ENCODE results near the gene NTM. TPM values are rescaled to one million over a fixed set of nuclear protein-coding genes. Genes with fewer than 3 reads are reported as not detected.

The NTM gene
- total RNA-seq, 4 donors from 2014 or later, result 0.21 to 3.2 (median 0.84) TPM

DNA sequence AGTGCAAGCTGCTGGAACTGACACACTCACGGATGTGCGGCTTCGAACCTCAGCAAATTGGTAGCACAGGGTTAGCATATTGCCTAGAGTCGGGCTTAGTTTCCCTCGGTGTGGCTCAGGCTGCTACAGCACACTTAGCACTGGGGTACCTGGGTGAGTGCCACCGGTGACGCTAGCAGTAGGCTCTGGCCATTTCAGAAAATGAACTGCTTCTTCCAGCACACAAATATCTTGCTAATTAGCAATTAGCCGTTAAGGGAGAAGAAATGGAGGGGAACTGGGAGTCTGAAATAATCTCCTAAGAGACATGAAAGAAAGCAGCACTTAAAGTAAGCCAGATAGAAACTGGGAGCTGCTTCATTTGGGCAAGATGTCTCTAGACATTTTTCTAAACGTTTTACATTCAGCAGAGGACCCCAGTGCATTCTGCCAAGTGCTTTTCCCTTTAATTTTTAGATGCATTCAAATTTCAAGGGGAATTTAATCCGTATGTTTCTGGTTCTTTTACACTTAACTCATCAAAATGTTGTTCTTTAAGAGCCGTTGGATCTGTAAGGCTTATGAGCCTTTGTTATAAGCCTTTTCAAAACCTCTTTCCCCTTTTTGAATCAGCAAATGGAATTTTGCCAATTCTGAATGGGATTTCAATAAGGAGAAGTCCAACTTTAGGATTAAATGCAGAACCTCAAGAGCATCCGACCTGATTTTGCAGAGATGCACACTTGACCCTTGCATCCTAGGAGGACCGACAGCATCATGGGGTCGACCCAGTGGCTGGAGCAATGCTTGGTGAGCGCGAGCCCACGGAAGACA lies 708.1 kb downstream of the NTM start:
- no peak for DNase-seq
- peaks cover 0 to 12% (median 3%) of the 10 kb centered on the region in 3 donors for H3K9me3 ChIP-seq
- peaks cover 0 to 3% (median 0%) of the 10 kb centered on the region in 4 donors for H3K27me3 ChIP-seq
- H3K36me3 ChIP-seq, result no peaks in the 10 kb centered on the region
- H3K4me3 ChIP-seq, result no peak overlapping the region
- no peaks in the 10 kb centered on the region for H3K4me1 ChIP-seq
- 61 to 70% methylated on average over 11 to 15 of the region's 17 CpGs for WGBS, 2 donors
- H3K27ac ChIP-seq, result no peak overlapping the region
- intact Hi-C loops (cut with DNase I), result no loop called here
- TF ChIP-seq, protein P1, sequence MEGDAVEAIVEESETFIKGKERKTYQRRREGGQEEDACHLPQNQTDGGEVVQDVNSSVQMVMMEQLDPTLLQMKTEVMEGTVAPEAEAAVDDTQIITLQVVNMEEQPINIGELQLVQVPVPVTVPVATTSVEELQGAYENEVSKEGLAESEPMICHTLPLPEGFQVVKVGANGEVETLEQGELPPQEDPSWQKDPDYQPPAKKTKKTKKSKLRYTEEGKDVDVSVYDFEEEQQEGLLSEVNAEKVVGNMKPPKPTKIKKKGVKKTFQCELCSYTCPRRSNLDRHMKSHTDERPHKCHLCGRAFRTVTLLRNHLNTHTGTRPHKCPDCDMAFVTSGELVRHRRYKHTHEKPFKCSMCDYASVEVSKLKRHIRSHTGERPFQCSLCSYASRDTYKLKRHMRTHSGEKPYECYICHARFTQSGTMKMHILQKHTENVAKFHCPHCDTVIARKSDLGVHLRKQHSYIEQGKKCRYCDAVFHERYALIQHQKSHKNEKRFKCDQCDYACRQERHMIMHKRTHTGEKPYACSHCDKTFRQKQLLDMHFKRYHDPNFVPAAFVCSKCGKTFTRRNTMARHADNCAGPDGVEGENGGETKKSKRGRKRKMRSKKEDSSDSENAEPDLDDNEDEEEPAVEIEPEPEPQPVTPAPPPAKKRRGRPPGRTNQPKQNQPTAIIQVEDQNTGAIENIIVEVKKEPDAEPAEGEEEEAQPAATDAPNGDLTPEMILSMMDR (IDR thresholded peaks at IDR 0.05), result no peak
- TF ChIP-seq POLR2A (IDR thresholded peaks at IDR 0.05), result no peak

DNA sequence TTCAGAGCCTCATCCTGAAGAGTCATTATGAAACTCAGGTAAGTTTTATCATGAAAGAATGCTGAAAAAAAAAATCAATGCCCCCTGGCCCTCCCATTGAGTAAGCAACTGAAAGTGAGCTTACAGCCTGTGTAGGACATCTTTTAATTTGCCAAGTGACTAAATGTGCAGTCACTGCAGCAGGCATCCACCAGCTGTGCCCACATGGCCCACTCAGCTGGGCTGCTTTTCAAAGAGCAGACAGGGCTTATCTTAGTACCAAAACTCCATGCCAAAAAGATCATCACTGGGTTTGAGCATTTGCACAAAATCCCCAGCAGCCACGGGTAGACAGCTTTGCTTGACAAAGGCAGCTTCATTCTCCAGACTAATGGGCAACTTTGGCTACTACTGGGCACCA lies 709.7 kb downstream of the NTM start:
- Histone ChIP-seq H3K4me1 (no peaks in the 10 kb centered on the region), H3K36me3 (no peaks in the 10 kb centered on the region), H3K27me3 (peaks cover 0 to 3% (median 0%) of the 10 kb centered on the region in 4 donors), H3K4me3 (no peak overlapping the region), H3K9me3 (peaks cover 0 to 24% (median 7%) of the 10 kb centered on the region in 3 donors), H3K27ac (no peak overlapping the region)
- WGBS, 2 donors, result 45% methylated on average over 1 of the region's 1 CpG; no CpG with 5 or more reads in 1 of the 2 donors
- TF ChIP-seq, protein P1 (IDR thresholded peaks at IDR 0.05), result no peak
- no peak for DNase-seq
- intact Hi-C loops (cut with DNase I), result no loop called here

- Histone ChIP-seq H3K27ac (no peak overlapping the region), H3K36me3 (no peaks in the 10 kb centered on the region), H3K4me1 (no peaks in the 10 kb centered on the region), H3K27me3 (peaks cover 0 to 3% (median 0%) of the 10 kb centered on the region in 4 donors), H3K4me3 (no peak overlapping the region), H3K9me3 (peaks cover 0 to 46% (median 25%) of the 10 kb centered on the region in 3 donors)
- no peak for DNase-seq
- TF ChIP-seq, protein P1 (IDR thresholded peaks at IDR 0.05), result no peak
- TF ChIP-seq POLR2A (IDR thresholded peaks at IDR 0.05), result no peak
- intact Hi-C loops (cut with DNase I), result no loop called here
- WGBS, 2 donors, result 74 to 80% methylated on average over 5 of the region's 5 CpGs
Observed at GRCh38 chr11:132082566-132082965, 712.2 kb downstream of the NTM start.

GRCh38 chr11:132084433-132084832 lies 714.0 kb downstream of the NTM start:
- peaks cover 0 to 52% (median 28%) of the 10 kb centered on the region in 3 donors for H3K9me3 ChIP-seq
- H3K27me3 ChIP-seq, result peaks cover 0 to 3% (median 0%) of the 10 kb centered on the region in 4 donors
- DNase-seq, result no peak
- no peaks in the 10 kb centered on the region for H3K4me1 ChIP-seq
- H3K4me3 ChIP-seq, result no peak overlapping the region
- H3K27ac ChIP-seq, result no peak overlapping the region
- no peaks in the 10 kb centered on the region for H3K36me3 ChIP-seq
- no peak for TF ChIP-seq POLR2A (IDR thresholded peaks at IDR 0.05)
- TF ChIP-seq, protein P1 (IDR thresholded peaks at IDR 0.05), result no peak
- intact Hi-C loops (cut with DNase I), result no loop called here

- peaks cover 0 to 51% (median 25%) of the 10 kb centered on the region in 3 donors for H3K9me3 ChIP-seq
Observed at GRCh38 chr11:132087148-132087547, 716.7 kb downstream of the NTM start.

More at GRCh38 chr11:132087148-132087547, 716.7 kb downstream of the NTM start:
- no peak overlapping the region for H3K4me3 ChIP-seq
- no peaks in the 10 kb centered on the region for H3K27me3 ChIP-seq
- no peaks in the 10 kb centered on the region for H3K4me1 ChIP-seq
- DNase-seq, result no peak
- no peak overlapping the region for H3K27ac ChIP-seq
- 33 to 36% methylated on average over 1 of the region's 1 CpG for WGBS, 2 donors
- intact Hi-C loops (cut with DNase I), result no loop called here
- no peak for TF ChIP-seq POLR2A (IDR thresholded peaks at IDR 0.05)
- TF ChIP-seq, protein P1 (IDR thresholded peaks at IDR 0.05), result no peak
- H3K36me3 ChIP-seq, result no peaks in the 10 kb centered on the region

Measured in esophagus squamous epithelium (tissue), 5 donors.